Trophoblast cell (in vitro differentiated cells and primary cell): ENCODE results near the gene PLCG1.

Experiments
- DNase-seq, 2 donors: peaks; one replicate each; pipeline ENCODE4 v3.0.0-alpha.2; 2016
- H2AFZ ChIP-seq: 2 replicates; pipeline ENCODE4 v1.6.1; 2013; ENCODE audit warnings: low read length, moderate library complexity, mild to moderate bottlenecking; ENCODE audit not compliant: insufficient read depth, poor library complexity
- H2AK5ac ChIP-seq: 2 replicates; pipeline ENCODE4 v1.6.1; 2013; ENCODE audit warnings: mild to moderate bottlenecking, low read length
- H2BK120ac ChIP-seq: 2 replicates; pipeline ENCODE4 v1.6.1; 2013; ENCODE audit warnings: low read length, mild to moderate bottlenecking, moderate library complexity; ENCODE audit not compliant: insufficient read depth, poor library complexity
- H2BK12ac ChIP-seq: 2 replicates; pipeline ENCODE4 v1.6.1; 2013; ENCODE audit warnings: mild to moderate bottlenecking, low read length, moderate library complexity
- H2BK5ac ChIP-seq: 2 replicates; pipeline ENCODE4 v1.6.1; 2013; ENCODE audit warnings: low read length, low read depth, moderate library complexity, mild to moderate bottlenecking; ENCODE audit not compliant: poor library complexity
- H3K14ac ChIP-seq: 2 replicates; pipeline ENCODE4 v1.6.1; 2013; ENCODE audit warnings: mild to moderate bottlenecking, low read length
- H3K18ac ChIP-seq: 2 replicates; pipeline ENCODE4 v1.6.1; 2013; ENCODE audit warnings: mild to moderate bottlenecking, low read length
- H3K23ac ChIP-seq: 2 replicates; pipeline ENCODE4 v1.6.1; 2013; ENCODE audit warnings: low read length
- H3K27ac ChIP-seq: 2 replicates; pipeline ENCODE4 v1.5.1; 2013; ENCODE audit warnings: low read depth, mild to moderate bottlenecking, inconsistent platforms, low read length, moderate library complexity
- H3K27me3 ChIP-seq: 2 replicates; pipeline ENCODE4 v1.6.1; 2013; ENCODE audit warnings: inconsistent platforms, mild to moderate bottlenecking, low read length, moderate library complexity; ENCODE audit not compliant: insufficient read depth
- H3K36me3 ChIP-seq, 2 experiments: 1 replicate in 1 of 2; 2 replicates in 1 of 2; pipeline ENCODE4 v1.6.1; 2013; ENCODE audit warnings: low read length in 2 of 2, mild to moderate bottlenecking in 2 of 2, moderate library complexity in 1 of 2; ENCODE audit not compliant: insufficient read depth in 2 of 2, control insufficient read depth in 1 of 2
- H3K4ac ChIP-seq: 2 replicates; pipeline ENCODE4 v1.6.1; 2013; ENCODE audit warnings: low read depth, mild to moderate bottlenecking, low read length, moderate library complexity
- H3K4me1 ChIP-seq, 2 experiments: 1 replicate in 1 of 2; 2 replicates in 1 of 2; pipeline ENCODE4 v1.6.1; 2013; ENCODE audit warnings: low read length in 2 of 2, mild to moderate bottlenecking in 2 of 2, moderate library complexity in 1 of 2; ENCODE audit not compliant: insufficient read depth in 2 of 2, control insufficient read depth in 1 of 2
- H3K4me2 ChIP-seq: 2 replicates; pipeline ENCODE4 v1.6.1; 2013; ENCODE audit warnings: inconsistent platforms, mild to moderate bottlenecking, low read length, moderate library complexity
- H3K4me3 ChIP-seq: 2 replicates; pipeline ENCODE4 v1.5.1; 2013; ENCODE audit warnings: mild to moderate bottlenecking, low read depth, low read length, inconsistent platforms
- H3K79me1 ChIP-seq: one replicate; pipeline ENCODE4 v1.6.1; 2013; ENCODE audit warnings: low read length
- H3K79me2 ChIP-seq: 2 replicates; pipeline ENCODE4 v1.6.1; 2013; ENCODE audit warnings: low read length, mild to moderate bottlenecking; ENCODE audit not compliant: control insufficient read depth, insufficient read depth, poor library complexity
- H3K9ac ChIP-seq: 2 replicates; pipeline ENCODE4 v1.6.1; 2013; ENCODE audit warnings: mild to moderate bottlenecking, low read length
- H3K9me3 ChIP-seq: 2 replicates; pipeline ENCODE4 v1.6.1; 2013; ENCODE audit warnings: low read depth, mild to moderate bottlenecking, control low read depth, inconsistent platforms, low read length; ENCODE audit not compliant: insufficient read depth
- H4K12ac ChIP-seq: 2 replicates; pipeline ENCODE4 v1.6.1; 2013; ENCODE audit warnings: low read depth, mild to moderate bottlenecking, low read length, moderate library complexity
- H4K8ac ChIP-seq: 2 replicates; pipeline ENCODE4 v1.6.1; 2013; ENCODE audit warnings: low read depth, mild to moderate bottlenecking, low read length, moderate library complexity
- H4K91ac ChIP-seq: one replicate; pipeline ENCODE4 v1.6.1; 2013; ENCODE audit warnings: low read depth, mild to moderate bottlenecking, low read length, moderate library complexity
- WGBS: extraction: QIAGEN DNeasy Blood & Tissue Kit; methylation state at CpG from one replicate; pipeline ENCODE4 v1.1.7; 2013; ENCODE audit warnings: missing lambda C conversion rate; ENCODE audit not compliant: insufficient read length, insufficient coverage; ENCODE audit errors: extremely low coverage; 5-methylcytosine and 5-hydroxymethylcytosine counted together

Gene PLCG1

DNA sequence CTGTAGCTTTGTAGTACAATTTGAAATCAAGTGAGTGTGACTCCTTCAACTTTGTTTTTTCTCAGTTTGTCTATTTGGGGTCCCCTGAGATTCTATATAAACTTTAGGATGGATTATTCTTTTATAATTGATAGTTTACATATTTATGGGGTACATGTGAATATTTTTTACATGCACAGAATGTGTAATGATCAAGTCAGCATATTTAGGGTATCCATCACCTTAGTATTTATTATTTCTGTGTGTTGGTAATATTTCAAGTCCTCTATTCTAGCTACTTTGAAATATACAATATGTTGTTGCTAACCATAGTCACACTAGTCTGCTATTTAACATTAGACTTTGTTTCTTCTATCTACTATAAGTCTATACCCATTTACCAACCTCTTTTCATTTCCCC, 50.3 kb downstream of the PLCG1 start:
- no peaks in the 10 kb centered on the region for H3K36me3 ChIP-seq
- H3K27ac ChIP-seq: no peak overlapping the region
- H3K9me3 ChIP-seq: peaks cover 4% of the 10 kb centered on the region
- no peak overlapping the region for H3K4me3 ChIP-seq
- H3K14ac ChIP-seq: no peak overlapping the region
- H3K79me1 ChIP-seq: no peaks in the 10 kb centered on the region
- H2BK12ac ChIP-seq: no peak overlapping the region
- no peak overlapping the region for H2AK5ac ChIP-seq
- H3K4me1 ChIP-seq: no peaks in the 10 kb centered on the region
- no peak overlapping the region for H4K91ac ChIP-seq
- no peak overlapping the region for H3K4ac ChIP-seq
- H3K9ac ChIP-seq: no peak overlapping the region
- no peak overlapping the region for H2AFZ ChIP-seq
- H3K4me2 ChIP-seq: no peak overlapping the region
- no peak overlapping the region for H2BK120ac ChIP-seq
- H4K8ac ChIP-seq: no peak overlapping the region
- H3K79me2 ChIP-seq: no peaks in the 10 kb centered on the region
- H3K18ac ChIP-seq: no peak overlapping the region
- no peak overlapping the region for H4K12ac ChIP-seq
- H3K27me3 ChIP-seq: no peaks in the 10 kb centered on the region
- no peak overlapping the region for H2BK5ac ChIP-seq
- no peak for DNase-seq
- H3K23ac ChIP-seq: no peak overlapping the region

GRCh38 chr20:41191562-41192500, 54.5 kb downstream of the PLCG1 start:
- no peaks in the 10 kb centered on the region for H3K79me2 ChIP-seq
- H3K79me1 ChIP-seq: no peaks in the 10 kb centered on the region
- no CpG with 5 or more reads among the region's 5 CpGs for WGBS
- no peak for DNase-seq
- no peak overlapping the region for H4K12ac ChIP-seq
- no peak overlapping the region for H4K91ac ChIP-seq
- H2AFZ ChIP-seq: no peak overlapping the region
- H2BK5ac ChIP-seq: no peak overlapping the region
- H2BK120ac ChIP-seq: no peak overlapping the region
- H3K14ac ChIP-seq: no peak overlapping the region
- no peak overlapping the region for H4K8ac ChIP-seq
- no peak overlapping the region for H3K4me2 ChIP-seq
- H3K4me3 ChIP-seq: no peak overlapping the region
- no peak overlapping the region for H3K4ac ChIP-seq
- H3K23ac ChIP-seq: no peak overlapping the region
- no peaks in the 10 kb centered on the region for H3K36me3 ChIP-seq
- H3K9me3 ChIP-seq: peaks cover 2% of the 10 kb centered on the region
- no peak overlapping the region for H3K18ac ChIP-seq
- no peaks in the 10 kb centered on the region for H3K4me1 ChIP-seq
- no peak overlapping the region for H3K27ac ChIP-seq
- H3K9ac ChIP-seq: no peak overlapping the region
- no peak overlapping the region for H2AK5ac ChIP-seq
- no peak overlapping the region for H2BK12ac ChIP-seq
- no peaks in the 10 kb centered on the region for H3K27me3 ChIP-seq

GRCh38 chr20:41192575-41192974, 55.2 kb downstream of the PLCG1 start:
- H3K4ac ChIP-seq: no peak overlapping the region
- no peak overlapping the region for H4K12ac ChIP-seq
- H3K23ac ChIP-seq: no peak overlapping the region
- H3K14ac ChIP-seq: no peak overlapping the region
- WGBS: no CpG with 5 or more reads among the region's 3 CpGs
- H3K27ac ChIP-seq: no peak overlapping the region
- H4K8ac ChIP-seq: no peak overlapping the region
- no peaks in the 10 kb centered on the region for H3K36me3 ChIP-seq
- H2BK12ac ChIP-seq: no peak overlapping the region
- H3K79me1 ChIP-seq: no peaks in the 10 kb centered on the region
- no peak overlapping the region for H2BK5ac ChIP-seq
- H2BK120ac ChIP-seq: no peak overlapping the region
- no peak overlapping the region for H3K4me2 ChIP-seq
- H4K91ac ChIP-seq: no peak overlapping the region
- no peak overlapping the region for H3K4me3 ChIP-seq
- DNase-seq: no peak
- H2AFZ ChIP-seq: no peak overlapping the region
- H3K9me3 ChIP-seq: peaks cover 2% of the 10 kb centered on the region
- peak overlapping the region; percentile 13 for H3K9ac ChIP-seq
- H3K4me1 ChIP-seq: no peaks in the 10 kb centered on the region
- no peaks in the 10 kb centered on the region for H3K79me2 ChIP-seq
- no peaks in the 10 kb centered on the region for H3K27me3 ChIP-seq
- no peak overlapping the region for H3K18ac ChIP-seq
- H2AK5ac ChIP-seq: no peak overlapping the region

DNA sequence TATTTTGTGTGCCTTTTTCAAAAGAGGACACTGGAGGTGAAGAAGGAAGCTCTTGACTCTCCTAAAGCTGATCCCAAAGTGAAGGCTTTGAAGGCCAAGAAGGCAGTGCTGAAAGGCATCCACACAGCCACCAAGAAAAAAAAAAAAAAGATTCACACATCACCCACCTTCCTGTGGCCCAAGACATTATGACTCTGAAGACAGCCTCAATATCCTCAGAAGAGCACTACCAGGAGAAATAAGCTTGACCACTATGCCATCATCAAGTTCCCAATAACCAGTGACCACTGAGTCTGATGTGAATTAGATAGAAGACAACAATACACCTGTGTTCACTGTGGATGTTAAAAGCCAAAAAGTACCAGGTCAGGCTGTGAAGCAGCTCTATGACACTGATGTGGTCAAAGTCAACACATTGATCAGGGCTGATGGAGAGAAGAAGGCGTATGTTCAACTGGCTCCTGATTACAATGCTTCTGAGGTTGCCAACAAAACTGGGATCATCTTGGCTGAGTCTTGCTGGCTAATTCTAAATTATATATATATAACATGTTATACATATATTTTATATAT, 59.4 kb downstream of the PLCG1 start:
- Histone ChIP-seq H3K79me1 (no peaks in the 10 kb centered on the region), H2AK5ac (no peak overlapping the region), H3K9ac (no peak overlapping the region), H4K8ac (no peak overlapping the region), H2AFZ (no peak overlapping the region), H3K14ac (no peak overlapping the region), H4K12ac (no peak overlapping the region), H2BK120ac (no peak overlapping the region), H4K91ac (no peak overlapping the region), H3K27me3 (no peaks in the 10 kb centered on the region), H3K18ac (no peak overlapping the region), H2BK5ac (no peak overlapping the region), H2BK12ac (no peak overlapping the region), H3K9me3 (peaks cover 2% of the 10 kb centered on the region), H3K4me3 (no peak overlapping the region), H3K4ac (no peak overlapping the region), H3K79me2 (no peaks in the 10 kb centered on the region), H3K4me2 (no peak overlapping the region), H3K4me1 (no peaks in the 10 kb centered on the region), H3K36me3 (no peaks in the 10 kb centered on the region), H3K27ac (no peak overlapping the region), H3K23ac (no peak overlapping the region)
- no CpG with 5 or more reads among the region's 1 CpG for WGBS
- no peak for DNase-seq
